GM12872 (cell line): ENCODE data around the gene HS6ST3.

Source experiments
- CTCF ChIP-seq: IDR thresholded peaks from 3 replicates; pipeline ENCODE4 v1.5.1; 2011; ENCODE audit warnings: low read depth, mild to moderate bottlenecking, low read length, moderate library complexity; ENCODE audit not compliant: insufficient read depth

HS6ST3 gene

GRCh38 chr13:96248996-96249395 is 159.1 kb downstream of the HS6ST3 start:
- TF ChIP-seq CTCF, result no peak

GRCh38 chr13:96252903-96253302 is 163.0 kb downstream of the HS6ST3 start:
- TF ChIP-seq CTCF, result no peak

GRCh38 chr13:96273196-96273595 is 183.3 kb downstream of the HS6ST3 start:
- no peak for TF ChIP-seq CTCF

- TF ChIP-seq CTCF, result no peak
These were observed 184.1 kb downstream of the HS6ST3 start for GRCh38 chr13:96274046-96274445.

- TF ChIP-seq CTCF, result no peak
These were observed 190.0 kb downstream of the HS6ST3 start for GRCh38 chr13:96279904-96280303.

- TF ChIP-seq CTCF, result no peak
These were observed 195.1 kb downstream of the HS6ST3 start for GRCh38 chr13:96284971-96285370.

- TF ChIP-seq CTCF, result no peak
These were observed 195.8 kb downstream of the HS6ST3 start for GRCh38 chr13:96285729-96286128.
